NOMO-1 (cell line): ENCODE data around the gene FARP1.
A peak's percentile ranks its signal among the peaks of the same experiment; 100 is the strongest.
"Not testable (repeated sequence)": the region's sequence is repeated elsewhere in the genome, so short reads cannot be mapped to it uniquely, and the experiment has no call there.

Experiments used
- DNase-seq, 2 experiments: peaks; one replicate each; lab custom pipeline; 2025; ENCODE audit not compliant: unreplicated experiment in 2 of 2; lab: John Stamatoyannopoulos, UW

Gene FARP1

DNA sequence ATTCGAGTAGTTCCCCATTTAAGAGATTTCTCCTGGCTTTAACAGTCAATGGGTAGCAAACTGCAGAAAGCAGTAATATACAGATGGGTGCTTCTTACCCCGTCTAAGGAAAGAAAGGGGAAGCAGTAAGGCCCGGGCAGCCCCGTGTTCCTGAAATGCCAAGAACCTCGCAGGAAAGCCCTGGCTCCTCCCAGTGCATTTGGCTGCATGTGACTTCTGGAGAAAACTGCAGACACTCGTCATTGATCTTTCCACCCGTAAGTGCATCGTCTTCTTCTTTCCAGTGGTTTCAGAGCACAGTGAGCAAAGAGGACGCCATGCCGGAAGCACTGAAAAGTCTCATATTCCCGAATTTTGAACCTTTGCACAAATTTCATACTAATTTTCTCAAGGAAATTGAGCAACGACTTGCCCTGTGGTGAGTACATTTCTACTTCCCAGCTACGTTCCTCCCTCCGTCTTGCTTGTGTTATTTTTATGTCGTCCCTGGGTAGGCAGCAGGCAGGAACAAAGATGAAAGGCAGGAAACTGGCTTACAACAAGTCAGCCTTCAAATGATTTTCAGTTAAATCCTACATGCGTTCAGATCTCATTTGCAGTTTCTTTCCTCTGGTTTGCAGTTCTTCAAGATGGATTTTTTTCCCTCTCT is 268.8 kb downstream of the FARP1 start:
- peak; percentile 22 to 60 for DNase-seq

DNA sequence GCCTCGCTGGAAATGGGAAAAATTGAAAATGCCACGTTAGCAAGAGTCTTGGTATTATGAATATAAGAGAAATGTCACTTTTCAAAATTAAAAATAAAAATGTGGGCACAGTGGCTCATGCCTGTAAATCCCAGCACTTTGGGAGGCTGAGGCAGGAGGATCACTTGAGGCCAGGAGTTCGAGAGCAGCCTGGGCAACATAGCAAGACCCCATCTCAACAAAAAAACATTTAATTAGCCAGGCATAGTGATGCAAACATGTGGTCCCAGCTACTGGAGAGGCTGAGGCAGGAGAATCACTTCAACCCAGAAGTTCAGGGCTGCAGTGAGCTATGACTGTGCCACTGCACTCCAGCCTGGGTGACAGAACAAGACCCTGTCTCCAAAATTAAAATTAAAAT is 270.4 kb downstream of the FARP1 start:
- DNase-seq, result not testable (repeated sequence)

DNA sequence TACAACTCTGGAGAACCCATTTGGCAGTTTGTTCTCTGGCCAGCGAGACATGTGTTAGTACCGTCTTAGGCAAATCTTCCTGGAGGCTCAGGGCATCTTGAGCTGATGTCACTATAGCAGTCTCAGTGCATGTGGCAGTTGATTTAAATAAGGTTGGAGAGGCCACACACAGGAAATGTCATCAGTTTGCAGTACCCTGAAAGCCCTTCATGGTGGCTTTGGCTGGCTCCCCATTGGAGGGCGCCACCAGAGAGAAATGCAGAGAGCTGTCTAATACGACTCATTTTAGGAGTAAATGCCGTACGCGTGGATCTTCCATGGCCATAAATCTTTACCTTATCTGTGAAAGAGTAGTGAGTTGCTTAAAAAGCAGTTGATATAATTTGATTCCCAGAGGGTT is 270.9 kb downstream of the FARP1 start:
- no peak for DNase-seq

- no peak for DNase-seq
Observed at GRCh38 chr13:98415326-98416070, 272.6 kb downstream of the FARP1 start.

DNA sequence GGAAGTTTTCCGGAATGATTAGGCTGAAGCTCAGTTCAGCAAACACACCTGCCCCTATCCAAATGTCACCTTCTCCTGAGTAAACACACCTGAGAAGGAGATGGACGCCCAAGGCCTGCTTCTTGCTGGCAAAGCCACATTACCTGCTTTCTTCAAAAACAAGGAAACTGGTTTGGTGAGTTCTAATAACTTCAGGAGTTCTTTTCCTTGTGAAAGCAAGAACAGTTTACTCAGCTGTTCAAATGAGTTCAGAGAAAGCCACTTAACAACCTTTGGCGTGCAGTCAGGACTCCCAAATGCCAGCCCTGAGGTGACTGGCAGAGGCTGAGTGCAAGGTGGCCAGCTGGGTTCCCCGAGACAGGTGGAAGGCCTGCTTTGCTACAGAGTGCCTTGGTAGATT is 273.5 kb downstream of the FARP1 start:
- no peak for DNase-seq

- no peak for DNase-seq
Observed at GRCh38 chr13:98419786-98420553, 277.1 kb downstream of the FARP1 start.

DNA sequence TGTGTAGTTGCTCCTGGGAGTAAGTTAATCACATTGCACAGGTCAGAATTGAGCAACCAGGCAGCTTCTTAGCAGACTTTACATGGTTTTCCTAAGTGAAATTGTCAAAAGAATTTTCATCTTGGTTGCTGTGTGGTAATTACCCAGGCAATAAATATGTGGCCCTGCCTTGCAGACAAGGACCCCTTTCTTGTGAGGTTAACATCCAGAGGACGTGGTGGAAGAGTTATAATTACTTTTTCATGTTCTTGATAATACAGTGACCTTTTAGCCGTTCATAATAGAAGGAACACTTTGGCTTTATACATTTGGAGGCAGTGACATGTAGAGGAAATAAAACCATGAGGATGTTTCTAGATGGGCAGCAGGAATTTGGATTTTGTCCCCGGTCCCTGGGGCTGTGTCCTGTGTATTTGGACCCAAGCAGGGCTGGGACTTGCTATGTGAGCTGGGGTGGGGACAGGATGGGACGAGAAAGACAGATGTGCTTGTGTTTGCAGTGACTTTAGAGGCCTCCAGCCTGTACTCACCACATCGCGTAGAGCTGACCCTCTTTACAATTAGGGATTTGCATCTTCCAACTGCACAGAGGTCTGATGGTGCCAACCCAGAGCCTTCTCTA is 277.8 kb downstream of the FARP1 start:
- DNase-seq, result no peak

- no peak for DNase-seq
Observed at GRCh38 chr13:98422046-98422445, 279.2 kb downstream of the FARP1 start.

DNA sequence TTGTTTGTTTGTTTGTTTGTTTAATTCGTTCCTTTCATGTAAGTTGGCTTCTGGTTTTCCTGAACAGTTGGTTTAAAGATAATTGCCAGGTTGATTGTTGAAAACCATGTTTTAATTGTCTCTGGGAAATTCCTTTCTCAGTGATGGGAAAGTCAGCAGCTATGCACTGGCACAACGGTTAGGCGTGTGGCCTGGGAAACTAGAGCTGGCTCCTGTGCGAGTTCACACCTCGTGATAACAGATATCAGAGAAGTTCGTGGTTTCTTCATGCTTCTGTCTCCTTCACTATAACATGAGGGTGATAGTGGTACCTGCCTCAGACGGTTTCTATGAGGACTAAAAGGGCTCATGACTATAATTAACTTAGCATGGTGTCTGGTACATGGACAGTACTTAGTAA is 280.5 kb downstream of the FARP1 start:
- no peak for DNase-seq

DNA sequence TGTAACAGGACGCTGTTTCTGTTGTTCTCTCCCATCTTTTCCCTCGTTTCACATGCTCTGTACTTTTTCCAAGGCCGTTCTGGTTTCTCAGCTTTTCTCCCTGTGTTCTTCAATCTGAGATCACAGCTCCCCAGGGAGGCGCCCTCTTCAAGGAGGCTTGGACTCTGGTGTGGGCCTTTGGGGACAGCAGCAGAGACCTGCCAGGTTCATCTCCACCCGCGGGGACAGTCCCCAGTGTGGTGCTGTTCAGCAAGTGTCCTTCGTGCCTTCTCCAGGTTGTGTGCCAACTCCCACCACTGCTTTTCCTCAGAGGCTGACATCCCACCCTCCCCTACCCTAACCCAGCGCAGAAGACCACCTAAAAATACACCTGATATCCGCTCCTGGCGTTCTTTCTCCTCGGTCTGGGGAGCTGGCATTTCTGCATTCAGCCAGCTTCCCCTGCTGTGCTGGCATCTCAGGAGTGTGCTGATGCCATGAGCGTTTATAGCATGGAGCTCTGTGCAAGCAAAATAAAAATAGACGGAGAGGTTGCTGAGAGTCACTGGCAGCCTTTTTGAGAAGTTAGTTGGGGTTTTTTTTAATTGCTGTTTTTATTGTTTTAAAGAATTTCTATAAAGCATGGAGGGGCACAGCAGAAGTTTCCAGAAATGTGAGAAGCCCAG is 284.6 kb downstream of the FARP1 start:
- DNase-seq, result no peak

DNA sequence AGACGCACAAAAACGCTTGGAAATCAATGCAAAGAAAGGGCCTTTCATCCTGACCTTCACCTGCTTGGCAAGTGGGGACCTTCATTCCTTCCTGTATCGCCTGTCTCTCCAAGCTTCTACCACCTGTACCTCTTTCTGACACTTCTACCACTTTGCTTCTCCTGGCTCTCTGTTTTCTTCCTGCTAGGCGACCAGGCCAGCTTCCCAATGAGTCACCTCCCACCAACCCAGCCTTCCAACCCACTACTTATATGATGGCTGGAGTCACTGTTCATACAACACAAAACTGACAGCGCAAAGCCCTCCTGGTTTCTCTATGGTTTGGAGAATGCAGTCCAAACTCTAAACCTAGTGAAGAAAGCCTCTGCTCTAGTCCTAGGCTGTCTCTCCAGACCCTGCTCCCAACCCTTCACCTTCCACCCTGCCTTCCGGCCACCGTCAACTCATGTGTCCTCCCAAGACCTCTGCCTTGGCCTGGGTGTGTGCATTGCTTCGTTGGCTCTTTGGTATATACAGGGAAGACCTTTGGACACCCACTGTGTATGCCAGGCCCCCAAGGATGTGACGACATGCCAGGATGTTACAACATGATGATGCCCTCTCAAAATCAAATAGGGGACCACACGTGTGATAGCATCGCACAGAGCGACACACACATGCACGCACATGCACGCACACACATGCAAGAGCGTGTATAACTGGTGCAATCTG is 285.5 kb downstream of the FARP1 start:
- DNase-seq, result no peak

- DNase-seq, result no peak
Observed at GRCh38 chr13:98429081-98429480, 286.2 kb downstream of the FARP1 start.

- no peak for DNase-seq
Observed at GRCh38 chr13:98429531-98429930, 286.6 kb downstream of the FARP1 start.

DNA sequence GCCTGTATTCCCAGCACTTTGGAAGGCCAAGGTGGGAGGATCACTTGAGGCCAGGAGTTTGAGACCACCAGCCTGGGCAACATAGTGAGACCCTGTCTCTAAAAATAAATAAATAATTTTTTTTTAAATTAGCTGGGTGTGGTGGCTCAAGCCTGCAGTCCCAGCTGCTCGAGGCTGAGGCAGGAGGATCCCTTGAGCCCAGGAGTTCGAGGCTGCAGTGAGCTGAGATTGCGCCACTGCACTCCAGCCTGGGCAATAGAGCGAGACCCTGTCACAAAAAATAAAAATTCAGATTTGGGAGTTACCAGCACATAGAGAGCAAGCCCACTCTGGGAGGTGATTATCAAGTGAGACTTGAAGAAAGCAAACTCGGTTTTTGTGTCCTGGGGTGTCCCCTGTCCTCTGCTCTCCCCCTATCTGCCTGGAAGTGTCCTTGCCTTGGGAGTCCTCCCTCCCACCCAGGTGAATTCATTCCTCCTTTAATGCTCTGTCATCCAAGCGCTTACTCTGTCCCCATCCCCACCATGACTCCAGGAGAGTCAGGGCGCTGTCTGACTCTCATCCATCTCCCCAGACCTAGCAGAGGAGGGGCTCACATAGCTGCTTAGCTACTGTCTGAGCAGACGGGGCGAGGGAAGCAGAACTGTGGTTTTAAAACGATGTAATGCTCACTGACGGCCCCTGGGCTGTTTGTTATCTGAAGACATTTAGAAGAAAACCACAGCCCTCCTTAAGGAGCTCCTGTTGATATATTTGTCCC is 287.3 kb downstream of the FARP1 start:
- no peak for DNase-seq

GRCh38 chr13:98432638-98433037 is 289.7 kb downstream of the FARP1 start:
- DNase-seq, result no peak

- DNase-seq, result no peak
Observed at GRCh38 chr13:98433654-98434053, 290.8 kb downstream of the FARP1 start.

DNA sequence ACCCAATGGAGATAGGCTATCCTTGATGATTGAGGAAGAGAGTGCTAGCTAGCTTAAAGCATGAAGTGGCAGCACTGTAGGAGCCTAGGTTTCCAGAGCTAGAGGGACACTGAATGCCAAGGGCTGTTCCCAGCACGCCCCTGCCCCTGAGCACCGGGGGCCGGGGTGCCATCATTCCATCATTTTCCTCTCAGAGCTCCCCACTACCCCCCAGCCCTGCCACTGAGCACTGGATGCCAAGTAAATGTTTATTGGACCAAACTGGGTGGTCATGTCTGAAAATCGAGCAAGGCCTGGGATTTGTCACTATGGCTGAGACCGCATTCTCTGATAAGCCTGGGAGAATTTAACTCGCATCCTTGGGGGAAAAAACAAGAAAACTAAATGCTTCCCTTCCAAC is 291.2 kb downstream of the FARP1 start:
- no peak for DNase-seq

DNA sequence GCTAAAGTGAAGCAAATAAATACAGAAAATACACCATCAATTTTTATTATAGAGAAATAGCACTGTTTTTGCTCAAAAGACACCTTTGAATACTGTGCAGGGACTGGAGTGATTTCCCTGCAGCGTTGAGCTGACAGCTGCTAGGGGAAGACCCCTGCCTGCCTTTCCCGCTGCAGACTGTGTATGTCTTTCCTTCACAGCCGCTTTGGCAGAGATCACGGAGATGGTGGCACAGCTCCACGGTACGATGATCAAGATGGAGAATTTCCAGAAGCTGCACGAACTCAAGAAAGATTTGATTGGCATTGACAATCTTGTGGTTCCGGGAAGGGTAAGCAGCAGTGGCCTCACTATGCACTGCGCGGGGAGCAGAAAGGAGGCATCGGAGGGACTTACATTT is 292.5 kb downstream of the FARP1 start:
- DNase-seq, result no peak

GRCh38 chr13:98436233-98436910 is 293.5 kb downstream of the FARP1 start:
- no peak for DNase-seq
